Measurements from ENCODE around the gene PIK3AP1.

GRCh38 chr10:96681524-96681923 lies 38.8 kb downstream of the PIK3AP1 start:
- no peak for TF ChIP-seq POLR2A (IDR thresholded peaks at IDR 0.05)
- TF ChIP-seq CTCF (IDR thresholded peaks at IDR 0.05), result no peak
- no peak for TF ChIP-seq POLR2AphosphoS5 (IDR thresholded peaks at IDR 0.05)

Measured in stomach (tissue), 4 donors.